K562 (cell line): Measurements from ENCODE around the gene CDK4. TPM values are rescaled to one million over a fixed set of nuclear protein-coding genes. Genes with fewer than 3 reads are reported as not detected.

Source experiments
- ATAC-seq: fragments of 200-7000 bp; cut with Tn5 transposase; 3 replicates; pipeline ENCODE4 v1.9.1; 2020; ENCODE audit warnings: moderate library complexity
- BruUV-seq: library from RNA; stranded (reverse); fragments of 400-500 nt; replicated peaks from 2 replicates; lab custom pipeline; 2021; lab: Mats Ljungman, UMichigan
- CTCF ChIA-PET: fragments of 300-600 bp; formaldehyde crosslinking; extraction: SDS; loops from one replicate; lab custom pipeline; 2021; ENCODE audit warnings: low intra/inter-chr PET ratio; lab: Yijun Ruan, JAX
- POLR2A ChIA-PET: fragments of 300-600, 350-650 bp; sonication (Branson Sonifier 250); formaldehyde crosslinking; extraction: SDS; loops from one replicate; lab custom pipeline; 2021; ENCODE audit warnings: antibody characterized with exemption, inconsistent platforms; lab: Yijun Ruan, JAX
- DNase-seq, 4 experiments: peaks; one replicate each; pipeline versions ENCODE4 v3.0.0 to v3.0.0-alpha.2; 2011 to 2018; ENCODE audit warnings: low spot score in 3 of 4, mixed read lengths in 3 of 4; ENCODE audit errors: extremely low read depth in 1 of 4
- FAIRE-seq: peaks from 2 replicates; lab custom pipeline; 2011; peaks lifted over from hg19 to GRCh38; lab: Jason Lieb, UNC
- H2AFZ ChIP-seq: 2 replicates; pipeline ENCODE4 v1.6.0; 2011; ENCODE audit warnings: low read depth, low read length, control low read depth, inconsistent platforms
- H3K27ac ChIP-seq: fragments of 200-600 bp; 3 replicates; pipeline ENCODE4 v1.8.0; 2011; ENCODE audit warnings: low read depth, mild to moderate bottlenecking, control low read depth, inconsistent platforms, low read length, moderate library complexity, mixed read lengths; ENCODE audit errors: extremely low read depth
- H3K27me3 ChIP-seq, 2 experiments: fragments of 300-600 bp in 1 of 2; 2 replicates in 1 of 2; 3 replicates in 1 of 2; pipeline versions ENCODE4 v1.6.0 to v1.8.0; 2011; ENCODE audit warnings: inconsistent platforms in 2 of 2, low read length in 2 of 2, mild to moderate bottlenecking in 1 of 2, mixed read lengths in 1 of 2, moderate library complexity in 1 of 2; ENCODE audit not compliant: control insufficient read depth in 2 of 2, insufficient read depth in 2 of 2
- H3K36me3 ChIP-seq: fragments of 300-600 bp; 3 replicates; pipeline ENCODE4 v1.8.0; 2011; ENCODE audit warnings: mild to moderate bottlenecking, low read length, inconsistent platforms; ENCODE audit not compliant: control insufficient read depth, insufficient read depth
- H3K4me1 ChIP-seq, 2 experiments: fragments of 200-600 bp in 1 of 2; replicated peaks in 1 of 2; 2 replicates in 1 of 2; 3 replicates in 1 of 2; pipeline versions ENCODE4 v1.5.1 to v1.8.0; 2011; ENCODE audit warnings: inconsistent platforms in 2 of 2, low read length in 2 of 2, mild to moderate bottlenecking in 1 of 2, mixed read lengths in 1 of 2, moderate library complexity in 1 of 2; ENCODE audit not compliant: control insufficient read depth in 2 of 2, insufficient read depth in 2 of 2
- H3K4me2 ChIP-seq: 2 replicates; pipeline ENCODE4 v1.6.1; 2011; ENCODE audit warnings: low read length, control low read depth, inconsistent platforms, mixed read lengths; ENCODE audit not compliant: insufficient read depth
- H3K4me3 ChIP-seq: fragments of 200-600 bp; sonication (generic), shearing (Covaris generic); 2 replicates; pipeline ENCODE4 v1.5.1; 2016; ENCODE audit warnings: control low read depth, inconsistent platforms
- H3K79me2 ChIP-seq: fragments of 200-600 bp; 3 replicates; pipeline ENCODE4 v1.8.0; 2011; ENCODE audit warnings: low read length, inconsistent platforms; ENCODE audit not compliant: control insufficient read depth, insufficient read depth
- H3K9ac ChIP-seq, 2 experiments: 2 replicates each; pipeline versions ENCODE4 v1.6.0 to v1.6.1; 2011; ENCODE audit warnings: low read depth in 2 of 2, low read length in 2 of 2, control low read depth in 1 of 2, inconsistent platforms in 1 of 2, mild to moderate bottlenecking in 1 of 2, mixed read lengths in 1 of 2; ENCODE audit not compliant: insufficient read depth in 1 of 2
- H3K9me1 ChIP-seq: one replicate; pipeline ENCODE4 v1.6.0; 2011; ENCODE audit warnings: inconsistent platforms, mild to moderate bottlenecking, low read length, moderate library complexity; ENCODE audit not compliant: control insufficient read depth, insufficient read depth
- H3K9me3 ChIP-seq: replicated peaks from 2 replicates; pipeline ENCODE4 v1.5.1; 2011; ENCODE audit warnings: low read depth, low read length, inconsistent platforms; ENCODE audit not compliant: control insufficient read depth, insufficient read depth
- H4K20me1 ChIP-seq: replicated peaks from 2 replicates; pipeline ENCODE4 v1.6.1; 2011; ENCODE audit warnings: low read length, inconsistent platforms, mixed read lengths; ENCODE audit not compliant: control insufficient read depth, insufficient read depth
- ASH1L ChIP-seq: fragments of 450-650 bp; IDR thresholded peaks from 2 replicates; pipeline ENCODE4 v1.6.1; 2018; ENCODE audit warnings: borderline replicate concordance, mild to moderate bottlenecking, low read depth; ENCODE audit not compliant: partially characterized antibody
- E4F1 ChIP-seq: fragments of 250-450 bp; sonication (Bioruptor Pico); IDR thresholded peaks from 2 replicates; pipeline ENCODE4 v1.5.0; 2021; ENCODE audit warnings: mild to moderate bottlenecking, borderline replicate concordance
- GTF2E2 ChIP-seq: fragments of 200-800 bp; sonication (Bioruptor generic); IDR thresholded peaks from 2 replicates; pipeline ENCODE4 v1.6.1; 2016; ENCODE audit warnings: missing genetic modification characterization, missing compliant biosample characterization
- NFATC3 ChIP-seq: fragments of 450-650 bp; IDR thresholded peaks from 2 replicates; pipeline ENCODE4 v1.6.1; 2017; ENCODE audit warnings: mild to moderate bottlenecking
- ZBTB8A ChIP-seq: fragments of 450-650 bp; IDR thresholded peaks from 2 replicates; pipeline ENCODE4 v1.6.1; 2018; ENCODE audit warnings: mild to moderate bottlenecking, moderate library complexity; ENCODE audit not compliant: partially characterized antibody
- WGBS: fragments of 100-300 bp; shearing (Covaris generic); methylation state at CpG from one replicate; pipeline ENCODE4 v1.1.6; 2016; ENCODE audit warnings: low coverage, mixed read lengths; ENCODE audit not compliant: insufficient coverage; ENCODE audit errors: missing lambda C conversion rate; 5-methylcytosine and 5-hydroxymethylcytosine counted together
- in situ Hi-C: fragments of 300-500 bp; cut with MboI; formaldehyde crosslinking; loops from 4 replicates; pipeline ENCODE4 v1.15.0; 2018; ENCODE audit warnings: inconsistent platforms, mixed read lengths
- intact Hi-C: fragments of 100-400 bp; cut with micrococcal nuclease; formaldehyde crosslinking; loops from 2 replicates; pipeline ENCODE4 v1.14.2; 2022
- polyA plus RNA-seq, 8 experiments: library from polyadenylated mRNA; depleted of rRNA in 4 of 8; stranded (reverse) in 5 of 8; unstranded in 3 of 8; fragments of >200 nt; fragmentation: Nextera tagmentation in 2 of 8; fragmentation: Illumina TruSeq in 1 of 8; extraction: Ambion mirVana in 2 of 8; extraction: Trizol in 1 of 8; gene quantifications; 2 replicates each; pipeline versions ENCODE4 v1.2.1 to v1.2.3, GENCODE V29; 2011 to 2014; ENCODE audit warnings: inconsistent platforms in 1 of 8, missing spikeins in 1 of 8
- total RNA-seq, 7 experiments: library from RNA; depleted of rRNA in 6 of 7; stranded (reverse); fragments of >200 nt in 6 of 7; fragmentation: Illumina TruSeq in 2 of 7; extraction: Trizol in 2 of 7; gene quantifications; 2 replicates each; pipeline versions ENCODE4 v1.2.1 to v1.2.3, GENCODE V29; 2011 to 2021; ENCODE audit warnings: low replicate concordance in 1 of 7

The CDK4 gene
- total and polyA plus RNA-seq, 9 of the 15 experiments (the other 6 are each of a cell fraction or from before 2014, with no cell fraction given) = 37.8 to 436 (median 238) TPM

- Histone ChIP-seq H3K36me3 (peaks cover 41% of the 10 kb centered on the region), H3K9me1 (no peaks in the 10 kb centered on the region), H3K4me2 (peak overlapping the region; percentile 96), H3K27ac (peak overlapping the region; percentile 55), H3K27me3 (no peaks in the 10 kb centered on the region), H3K9me3 (no peaks in the 10 kb centered on the region), H3K9ac (peak overlapping the region in 1 of 2 experiments; percentile 89; a peak in 2 of 4 replicates), H3K4me1 (peaks cover 8 to 12% of the 10 kb centered on the region in 2 experiments; a peak in 4 of 5 replicates), H3K79me2 (peaks cover 28% of the 10 kb centered on the region), H4K20me1 (no peaks in the 10 kb centered on the region), H3K4me3 (peak overlapping the region; percentile 69), H2AFZ (peak overlapping the region; percentile 86)
- ChIA-PET CTCF (interaction anchor here (0.6 to 1.9 kb wide), 2 partner anchors 25 to 122 kb away, joined by 3 to 14 read pairs; no protein-coding TSS in a partner anchor), POLR2A (interaction anchor here (0.6 to 1.4 kb wide), 4 partner anchors 9 to 14 kb away, joined by 3 to 9 read pairs (median 5); partner anchors contain the start of genes EEF1AKMT3 and METTL1)
- no peak for FAIRE-seq
- TF ChIP-seq E4F1 (CRISPR knock-in tag) = no peak
- peak; percentile 11 for TF ChIP-seq ASH1L
- 0 out of 2 replicates have a peak, but pooled peaks have one; percentile 66 for TF ChIP-seq NFATC3
- peak; percentile 60; the same call in 1 of the 2 replicates for TF ChIP-seq GTF2E2
- no peak for TF ChIP-seq ZBTB8A
- intact Hi-C loops = no loop called here
- no TSS peak for BruUV-seq
- no peak for ATAC-seq
- 23% methylated on average over 4 of the region's 4 CpGs for WGBS
- no peak for DNase-seq
- in situ Hi-C loops = no loop called here
Observed at GRCh38 chr12:57782243-57782607, 30.1 kb upstream of the CDK4 start.
